Activated T-cell treated with anti-CD3 and anti-CD28 coated beads for 4 hours (primary cell): ENCODE results near the gene VWC2.
"Not testable (repeated sequence)": the region's sequence is repeated elsewhere in the genome, so short reads cannot be mapped to it uniquely, and the experiment has no call there.

Source experiments
- DNase-seq: peaks from one replicate; pipeline ENCODE4 v3.0.0-alpha.2; 2020

Gene VWC2

GRCh38 chr7:49787980-49788379, 14.5 kb downstream of the VWC2 start:
- no peak for DNase-seq

GRCh38 chr7:49788455-49789059, 15.1 kb downstream of the VWC2 start:
- no peak for DNase-seq

- DNase-seq = no peak
These were observed 16.3 kb downstream of the VWC2 start for GRCh38 chr7:49789736-49790135.

- DNase-seq = no peak
These were observed 16.8 kb downstream of the VWC2 start for GRCh38 chr7:49790209-49790608.

- DNase-seq = no peak
These were observed 17.8 kb downstream of the VWC2 start for GRCh38 chr7:49791088-49791741.

- no peak for DNase-seq
These were observed 24.7 kb downstream of the VWC2 start for GRCh38 chr7:49797987-49798660.

GRCh38 chr7:49800031-49800430, 26.6 kb downstream of the VWC2 start:
- no peak for DNase-seq

- DNase-seq = no peak
These were observed 29.2 kb downstream of the VWC2 start for GRCh38 chr7:49802600-49802999.

GRCh38 chr7:49803812-49804211, 30.4 kb downstream of the VWC2 start:
- DNase-seq = no peak

GRCh38 chr7:49805371-49806007, 32.1 kb downstream of the VWC2 start:
- no peak for DNase-seq

GRCh38 chr7:49812534-49812933, 39.1 kb downstream of the VWC2 start:
- no peak for DNase-seq

GRCh38 chr7:49817279-49817678, 43.8 kb downstream of the VWC2 start:
- DNase-seq = no peak

GRCh38 chr7:49821181-49821580, 47.7 kb downstream of the VWC2 start:
- no peak for DNase-seq

- no peak for DNase-seq
These were observed 49.4 kb downstream of the VWC2 start for GRCh38 chr7:49822856-49823255.

- no peak for DNase-seq
These were observed 50.1 kb downstream of the VWC2 start for GRCh38 chr7:49823566-49823965.

- DNase-seq = no peak
These were observed 66.6 kb downstream of the VWC2 start for GRCh38 chr7:49839863-49840645.

GRCh38 chr7:49840751-49841405, 67.4 kb downstream of the VWC2 start:
- no peak for DNase-seq

- DNase-seq = no peak
These were observed 72.2 kb downstream of the VWC2 start for GRCh38 chr7:49845626-49846025.

GRCh38 chr7:49848211-49848841, 74.9 kb downstream of the VWC2 start:
- DNase-seq = no peak

- no peak for DNase-seq
These were observed 77.6 kb downstream of the VWC2 start for GRCh38 chr7:49850921-49851613.

- not testable (repeated sequence) for DNase-seq
These were observed 78.1 kb downstream of the VWC2 start for GRCh38 chr7:49851614-49851934.
